ENCODE measurements around the gene PCMT1.
"Not testable (repeated sequence)": the region's sequence is repeated elsewhere in the genome, so short reads cannot be mapped to it uniquely, and the experiment has no call there.

PCMT1 gene

GRCh38 chr6:149845549-149845948, 96.0 kb downstream of the PCMT1 start:
- Histone ChIP-seq H3K4me1 (ENCODE audit: control insufficient read depth, insufficient read depth, low read length) (peaks cover 33% of the 10 kb centered on the region), H3K27me3 (replicated peaks; ENCODE audit: control insufficient read depth, insufficient read depth, low read length) (no peaks in the 10 kb centered on the region), H3K9me3 (ENCODE audit: control insufficient read depth, low read length) (no peaks in the 10 kb centered on the region), H3K9ac (ENCODE audit: low read length) (no peak overlapping the region), H3K36me3 (ENCODE audit: control insufficient read depth, insufficient read depth, low read length, severe bottlenecking) (peaks cover 6% of the 10 kb centered on the region), H3K4me3 (ENCODE audit: low read length) (no peak overlapping the region)
- DNase-seq (ENCODE audit: low read depth): no peak

DNA sequence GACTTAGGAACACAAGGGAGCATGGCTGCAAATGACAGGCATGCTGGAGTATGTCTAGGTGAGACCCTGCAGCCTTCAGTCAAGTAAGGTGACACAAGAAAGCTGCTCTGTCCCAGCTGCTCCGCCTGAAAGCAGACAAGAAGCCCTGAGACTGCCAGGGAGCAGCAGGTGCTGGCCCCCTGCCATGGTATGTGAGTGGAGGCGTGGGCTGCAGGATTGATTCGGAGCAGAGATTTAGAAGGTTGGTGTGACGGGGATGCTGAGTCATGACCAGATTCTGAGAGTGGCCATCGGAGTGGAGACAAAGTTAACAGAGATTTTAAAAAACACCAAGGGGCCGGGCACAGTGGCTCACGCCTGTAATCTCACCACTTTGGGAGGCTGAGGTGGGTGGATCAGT, 96.8 kb downstream of the PCMT1 start:
- Histone ChIP-seq H3K36me3 (ENCODE audit: control insufficient read depth, insufficient read depth, low read length, severe bottlenecking) (peaks cover 6% of the 10 kb centered on the region), H3K4me3 (ENCODE audit: low read length) (no peak overlapping the region), H3K27me3 (replicated peaks; ENCODE audit: control insufficient read depth, insufficient read depth, low read length) (no peaks in the 10 kb centered on the region), H3K9me3 (ENCODE audit: control insufficient read depth, low read length) (no peaks in the 10 kb centered on the region), H3K4me1 (ENCODE audit: control insufficient read depth, insufficient read depth, low read length) (peaks cover 26% of the 10 kb centered on the region), H3K9ac (ENCODE audit: low read length) (no peak overlapping the region)
- peak; percentile 76 for DNase-seq (ENCODE audit: low read depth)

- H3K9me3 ChIP-seq (ENCODE audit: control insufficient read depth, low read length): no peaks in the 10 kb centered on the region
- H3K36me3 ChIP-seq (ENCODE audit: control insufficient read depth, insufficient read depth, low read length, severe bottlenecking): no peaks in the 10 kb centered on the region
- H3K9ac ChIP-seq (ENCODE audit: low read length): no peak overlapping the region
- H3K27me3 ChIP-seq (replicated peaks; ENCODE audit: control insufficient read depth, insufficient read depth, low read length): no peaks in the 10 kb centered on the region
- no peak overlapping the region for H3K4me3 ChIP-seq (ENCODE audit: low read length)
- H3K4me1 ChIP-seq (ENCODE audit: control insufficient read depth, insufficient read depth, low read length): peaks cover 26% of the 10 kb centered on the region
- DNase-seq (ENCODE audit: low read depth): no peak
These were observed 98.4 kb downstream of the PCMT1 start for GRCh38 chr6:149847939-149848267.

GRCh38 chr6:149848343-149848742, 98.8 kb downstream of the PCMT1 start:
- peaks cover 26% of the 10 kb centered on the region for H3K4me1 ChIP-seq (ENCODE audit: control insufficient read depth, insufficient read depth, low read length)
- not testable (repeated sequence) for DNase-seq (ENCODE audit: low read depth); H3K4me3 ChIP-seq (ENCODE audit: low read length); H3K9ac ChIP-seq (ENCODE audit: low read length); H3K27me3 ChIP-seq (replicated peaks; ENCODE audit: control insufficient read depth, insufficient read depth, low read length); H3K9me3 ChIP-seq (ENCODE audit: control insufficient read depth, low read length); H3K36me3 ChIP-seq (ENCODE audit: control insufficient read depth, insufficient read depth, low read length, severe bottlenecking)

DNA sequence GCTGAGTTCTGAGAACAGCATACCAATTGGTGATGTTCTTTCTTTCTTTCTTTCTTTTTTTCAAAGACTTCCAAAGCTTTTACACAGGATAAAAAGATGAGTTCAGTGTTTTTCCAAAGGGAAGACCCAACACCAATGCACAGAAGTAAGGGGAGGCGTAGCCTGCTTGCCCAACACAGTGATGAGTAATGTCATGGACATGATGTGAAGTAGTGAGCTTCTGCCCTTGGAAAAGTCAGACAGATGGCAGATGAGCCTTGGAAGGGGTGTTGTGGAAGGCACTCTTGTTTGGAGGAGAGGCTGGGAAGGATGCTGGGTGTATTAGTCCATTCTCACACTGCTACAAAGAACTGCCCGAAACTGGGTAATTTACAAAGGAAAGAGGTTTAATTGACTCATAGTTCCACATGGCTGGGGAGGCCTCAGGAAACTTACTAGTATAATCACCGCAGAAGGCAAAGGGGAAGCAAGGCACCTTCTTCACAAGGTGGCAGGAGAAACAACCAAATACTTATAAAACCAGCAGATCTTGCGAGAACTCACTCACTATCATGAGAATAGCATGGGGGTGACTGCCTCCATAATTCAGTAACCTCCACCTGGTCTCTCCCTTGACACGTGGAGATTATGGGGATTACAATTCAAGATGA, 102.0 kb downstream of the PCMT1 start:
- Histone ChIP-seq H3K4me3 (ENCODE audit: low read length) (no peak overlapping the region), H3K36me3 (ENCODE audit: control insufficient read depth, insufficient read depth, low read length, severe bottlenecking) (no peaks in the 10 kb centered on the region), H3K27me3 (replicated peaks; ENCODE audit: control insufficient read depth, insufficient read depth, low read length) (no peaks in the 10 kb centered on the region), H3K9me3 (ENCODE audit: control insufficient read depth, low read length) (no peaks in the 10 kb centered on the region), H3K4me1 (ENCODE audit: control insufficient read depth, insufficient read depth, low read length) (peaks cover 21% of the 10 kb centered on the region), H3K9ac (ENCODE audit: low read length) (no peak overlapping the region)
- peak; percentile 41 for DNase-seq (ENCODE audit: low read depth)

DNA sequence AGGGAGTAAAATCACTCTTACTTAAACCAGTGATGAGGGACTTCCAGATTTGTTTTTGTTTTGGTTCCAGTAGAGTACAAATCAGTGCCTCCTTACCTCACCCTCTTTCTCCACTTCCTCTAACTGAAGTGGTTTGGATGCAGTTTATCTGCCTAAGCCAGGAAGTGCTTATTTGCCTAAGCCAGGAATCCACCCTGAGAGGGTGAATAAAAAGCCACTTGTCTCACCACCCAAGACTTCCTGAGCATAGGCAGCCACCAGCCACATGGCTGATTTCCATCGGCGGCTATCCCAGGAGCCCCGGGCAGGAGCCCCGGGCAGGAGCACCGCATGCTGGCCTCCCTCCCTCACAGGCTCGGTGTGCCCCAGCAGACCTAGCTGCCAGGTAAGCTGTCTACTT, 102.6 kb downstream of the PCMT1 start:
- Histone ChIP-seq H3K36me3 (ENCODE audit: control insufficient read depth, insufficient read depth, low read length, severe bottlenecking) (no peaks in the 10 kb centered on the region), H3K9me3 (ENCODE audit: control insufficient read depth, low read length) (no peaks in the 10 kb centered on the region), H3K4me1 (ENCODE audit: control insufficient read depth, insufficient read depth, low read length) (peaks cover 21% of the 10 kb centered on the region), H3K4me3 (ENCODE audit: low read length) (no peak overlapping the region), H3K9ac (ENCODE audit: low read length) (no peak overlapping the region), H3K27me3 (replicated peaks; ENCODE audit: control insufficient read depth, insufficient read depth, low read length) (no peaks in the 10 kb centered on the region)
- DNase-seq (ENCODE audit: low read depth): peak; percentile 26

- no peak for DNase-seq (ENCODE audit: low read depth)
- no peaks in the 10 kb centered on the region for H3K9me3 ChIP-seq (ENCODE audit: control insufficient read depth, low read length)
- no peak overlapping the region for H3K9ac ChIP-seq (ENCODE audit: low read length)
- H3K36me3 ChIP-seq (ENCODE audit: control insufficient read depth, insufficient read depth, low read length, severe bottlenecking): no peaks in the 10 kb centered on the region
- no peak overlapping the region for H3K4me3 ChIP-seq (ENCODE audit: low read length)
- peaks cover 15% of the 10 kb centered on the region for H3K4me1 ChIP-seq (ENCODE audit: control insufficient read depth, insufficient read depth, low read length)
- no peaks in the 10 kb centered on the region for H3K27me3 ChIP-seq (replicated peaks; ENCODE audit: control insufficient read depth, insufficient read depth, low read length)
These were observed 103.3 kb downstream of the PCMT1 start for GRCh38 chr6:149852881-149853280.

DNA sequence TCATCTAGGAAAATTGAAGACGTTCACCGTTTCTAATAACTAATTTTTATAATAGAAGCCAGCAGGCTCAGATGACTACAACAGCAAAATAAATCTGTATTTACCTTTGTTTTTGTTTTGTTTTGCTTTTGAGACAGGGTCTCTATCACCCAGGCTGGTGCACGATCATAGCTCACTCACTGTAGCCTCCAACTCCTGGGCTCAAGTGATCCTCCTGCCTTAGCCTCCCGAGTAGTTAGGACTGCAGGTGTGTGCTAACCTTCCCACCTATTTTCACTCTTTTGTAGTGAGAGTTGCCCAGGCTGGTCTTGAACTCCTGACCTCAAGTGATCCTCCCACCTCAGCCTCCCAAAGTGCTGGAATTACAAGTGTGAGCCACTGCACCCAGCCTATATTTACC, 104.5 kb downstream of the PCMT1 start:
- H3K4me1 ChIP-seq (ENCODE audit: control insufficient read depth, insufficient read depth, low read length): peaks cover 12% of the 10 kb centered on the region
- H3K36me3 ChIP-seq (ENCODE audit: control insufficient read depth, insufficient read depth, low read length, severe bottlenecking); H3K9me3 ChIP-seq (ENCODE audit: control insufficient read depth, low read length); DNase-seq (ENCODE audit: low read depth); H3K4me3 ChIP-seq (ENCODE audit: low read length); H3K9ac ChIP-seq (ENCODE audit: low read length); H3K27me3 ChIP-seq (replicated peaks; ENCODE audit: control insufficient read depth, insufficient read depth, low read length): not testable (repeated sequence)

GRCh38 chr6:149854532-149854931, 105.0 kb downstream of the PCMT1 start:
- Histone ChIP-seq H3K27me3 (replicated peaks; ENCODE audit: control insufficient read depth, insufficient read depth, low read length) (no peaks in the 10 kb centered on the region), H3K36me3 (ENCODE audit: control insufficient read depth, insufficient read depth, low read length, severe bottlenecking) (no peaks in the 10 kb centered on the region), H3K9ac (ENCODE audit: low read length) (no peak overlapping the region), H3K9me3 (ENCODE audit: control insufficient read depth, low read length) (no peaks in the 10 kb centered on the region), H3K4me3 (ENCODE audit: low read length) (no peak overlapping the region), H3K4me1 (ENCODE audit: control insufficient read depth, insufficient read depth, low read length) (peaks cover 12% of the 10 kb centered on the region)
- no peak for DNase-seq (ENCODE audit: low read depth)

- no peaks in the 10 kb centered on the region for H3K36me3 ChIP-seq (ENCODE audit: control insufficient read depth, insufficient read depth, low read length, severe bottlenecking)
- H3K27me3 ChIP-seq (replicated peaks; ENCODE audit: control insufficient read depth, insufficient read depth, low read length): no peaks in the 10 kb centered on the region
- peak; percentile 80 for DNase-seq (ENCODE audit: low read depth)
- H3K9ac ChIP-seq (ENCODE audit: low read length): no peak overlapping the region
- H3K4me1 ChIP-seq (ENCODE audit: control insufficient read depth, insufficient read depth, low read length): peaks cover 12% of the 10 kb centered on the region
- H3K9me3 ChIP-seq (ENCODE audit: control insufficient read depth, low read length): no peaks in the 10 kb centered on the region
- no peak overlapping the region for H3K4me3 ChIP-seq (ENCODE audit: low read length)
These were observed 105.6 kb downstream of the PCMT1 start for GRCh38 chr6:149855040-149855654.

DNA sequence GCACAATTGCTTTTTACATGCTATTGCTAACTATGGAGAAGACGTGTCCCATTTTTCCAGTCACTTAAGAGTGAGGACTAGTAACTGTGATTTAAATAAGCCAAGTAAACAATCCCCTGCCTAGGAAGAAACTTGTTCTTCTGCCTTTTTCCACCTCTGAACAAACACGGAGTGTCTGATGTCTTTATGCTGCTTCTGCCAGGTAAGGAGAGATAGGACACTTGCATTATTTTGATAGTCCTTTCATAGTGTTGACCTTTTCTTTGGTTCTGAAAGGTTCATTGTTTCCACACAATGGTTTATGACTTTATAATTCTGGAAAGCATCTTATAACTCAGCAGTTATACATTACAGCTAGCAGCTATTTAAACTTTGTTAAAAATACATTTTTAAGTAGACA, 106.2 kb downstream of the PCMT1 start:
- no peak for DNase-seq (ENCODE audit: low read depth)
- H3K27me3 ChIP-seq (replicated peaks; ENCODE audit: control insufficient read depth, insufficient read depth, low read length): no peaks in the 10 kb centered on the region
- H3K4me1 ChIP-seq (ENCODE audit: control insufficient read depth, insufficient read depth, low read length): peaks cover 14% of the 10 kb centered on the region
- no peaks in the 10 kb centered on the region for H3K36me3 ChIP-seq (ENCODE audit: control insufficient read depth, insufficient read depth, low read length, severe bottlenecking)
- H3K9me3 ChIP-seq (ENCODE audit: control insufficient read depth, low read length): no peaks in the 10 kb centered on the region
- no peak overlapping the region for H3K4me3 ChIP-seq (ENCODE audit: low read length)
- H3K9ac ChIP-seq (ENCODE audit: low read length): no peak overlapping the region
